Limb (tissue), 2 donors: ENCODE measurements around the gene CAMK1G.

Source experiments
- DNase-seq, 2 donors: peaks; one replicate each; pipeline ENCODE4 v3.0.0-alpha.2; 2016; ENCODE audit errors: extremely low spot score in 2 of 2

Gene CAMK1G

GRCh38 chr1:209634005-209634737 is 50.7 kb downstream of the CAMK1G start:
- no peak for DNase-seq

GRCh38 chr1:209635850-209636249 is 52.3 kb downstream of the CAMK1G start:
- DNase-seq = no peak

- peak; percentile 53 to 59 for DNase-seq
These were observed 58.3 kb downstream of the CAMK1G start for GRCh38 chr1:209641832-209642172.

GRCh38 chr1:209642816-209643215 is 59.3 kb downstream of the CAMK1G start:
- no peak for DNase-seq

- peak in 1 of 2 donors; percentile 23 for DNase-seq
These were observed 59.9 kb downstream of the CAMK1G start for GRCh38 chr1:209643285-209644020.

- peak in 1 of 2 donors; percentile 15 for DNase-seq
These were observed 62.3 kb downstream of the CAMK1G start for GRCh38 chr1:209645574-209646452.

GRCh38 chr1:209646558-209646957 is 63.0 kb downstream of the CAMK1G start:
- no peak for DNase-seq

- no peak for DNase-seq
These were observed 63.6 kb downstream of the CAMK1G start for GRCh38 chr1:209647156-209647555.

GRCh38 chr1:209648346-209648745 is 64.8 kb downstream of the CAMK1G start:
- no peak for DNase-seq

- no peak for DNase-seq
These were observed 65.6 kb downstream of the CAMK1G start for GRCh38 chr1:209648931-209649776.

- no peak for DNase-seq
These were observed 66.9 kb downstream of the CAMK1G start for GRCh38 chr1:209650454-209650853.

- DNase-seq = no peak
These were observed 67.6 kb downstream of the CAMK1G start for GRCh38 chr1:209651138-209651587.

- DNase-seq = peak in 1 of 2 donors; percentile 46
These were observed 68.7 kb downstream of the CAMK1G start, which contains the start of gene LAMB3 for GRCh38 chr1:209652121-209652735. LAMB3 (minus strand) TSS chr1:209652425; CDS start chr1:209650944, 1,481 bp downstream.

GRCh38 chr1:209652873-209653401 is 69.4 kb downstream of the CAMK1G start:
- peak; percentile 71 to 84 for DNase-seq

GRCh38 chr1:209653915-209654351 is 70.4 kb downstream of the CAMK1G start:
- no peak for DNase-seq

GRCh38 chr1:209655411-209656231 is 72.1 kb downstream of the CAMK1G start:
- no peak for DNase-seq

GRCh38 chr1:209657140-209657879 is 73.8 kb downstream of the CAMK1G start:
- no peak for DNase-seq

GRCh38 chr1:209657918-209658317 is 74.4 kb downstream of the CAMK1G start:
- DNase-seq = no peak
